HG03342 (cell line): ENCODE measurements around the gene METAP1.
"Not testable (repeated sequence)": the region's sequence is repeated elsewhere in the genome, so short reads cannot be mapped to it uniquely, and the experiment has no call there.

Experiments
- ATAC-seq: cut with Tn5 transposase; IDR thresholded peaks from one replicate; pipeline ENCODE4 v1.9.1; 2021; ENCODE audit warnings: mild to moderate bottlenecking, moderate library complexity; ENCODE audit not compliant: unreplicated experiment

The METAP1 gene

DNA sequence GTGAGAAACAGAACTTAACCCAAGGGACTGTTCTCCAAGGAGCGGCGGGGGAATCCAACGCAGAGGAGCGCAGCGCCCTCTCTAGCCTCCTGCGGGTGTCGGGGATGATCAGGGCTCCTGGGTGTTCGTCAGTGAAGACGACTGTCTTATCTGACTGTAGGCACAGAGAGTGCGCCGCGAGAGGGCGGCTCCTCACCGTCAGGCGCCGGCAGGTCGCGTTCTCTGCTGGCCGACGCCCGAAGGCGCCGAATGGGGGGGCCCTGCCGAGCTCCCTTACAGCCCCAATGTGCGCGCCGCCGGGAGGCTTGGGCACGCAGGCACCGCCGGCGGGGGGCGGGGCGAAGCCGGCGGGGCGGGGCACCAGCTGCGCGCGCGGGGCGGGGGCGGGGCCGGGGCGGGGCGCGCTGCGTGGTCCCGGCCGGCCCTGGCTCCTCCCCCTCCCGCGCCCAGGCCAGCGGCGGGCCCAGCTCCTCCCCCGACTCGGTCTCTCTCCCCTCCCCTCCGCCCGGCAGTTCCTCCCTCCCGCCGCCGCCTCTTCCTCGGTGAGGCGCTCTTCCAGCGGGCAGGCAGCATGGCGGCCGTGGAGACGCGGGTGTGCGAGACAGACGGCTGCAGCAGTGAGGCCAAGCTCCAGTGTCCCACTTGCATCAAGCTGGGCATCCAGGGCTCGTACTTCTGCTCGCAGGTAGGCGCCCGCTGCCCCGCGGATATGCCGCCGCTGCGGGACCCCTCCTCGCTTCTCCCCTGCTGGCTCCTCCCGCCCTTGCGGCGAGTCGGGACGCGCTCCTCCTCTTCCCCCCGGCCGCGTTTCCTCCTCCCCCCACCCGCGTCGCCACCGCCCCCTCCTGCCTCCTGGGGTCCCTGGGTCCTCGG is at the start of gene METAP1:
Gene METAP1, plus strand, starts transcription at position 539 of the 873 bp plus-strand sequence. Its CDS starts 33 bp downstream, at position 572.
- peak; percentile 94 for ATAC-seq

DNA sequence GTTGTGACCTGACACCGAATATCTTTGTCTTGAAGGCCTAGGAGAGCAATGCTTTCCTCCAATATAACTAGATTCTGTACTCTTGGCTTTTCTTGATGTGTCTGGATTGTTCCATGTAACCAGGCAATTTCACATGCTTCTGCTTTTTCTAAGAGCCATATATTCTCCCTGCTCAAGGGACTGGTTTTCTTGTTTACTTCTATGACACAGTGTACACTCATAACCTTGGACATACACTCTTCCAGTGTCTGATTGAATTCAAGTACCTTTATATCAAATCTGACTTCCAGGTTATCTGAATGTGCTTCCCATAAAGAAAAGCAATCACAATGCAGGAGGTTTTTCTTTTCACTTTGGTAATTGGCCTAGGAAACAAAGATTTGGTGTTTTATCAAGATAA is 49.2 kb upstream of the METAP1 start:
- ATAC-seq: no peak

DNA sequence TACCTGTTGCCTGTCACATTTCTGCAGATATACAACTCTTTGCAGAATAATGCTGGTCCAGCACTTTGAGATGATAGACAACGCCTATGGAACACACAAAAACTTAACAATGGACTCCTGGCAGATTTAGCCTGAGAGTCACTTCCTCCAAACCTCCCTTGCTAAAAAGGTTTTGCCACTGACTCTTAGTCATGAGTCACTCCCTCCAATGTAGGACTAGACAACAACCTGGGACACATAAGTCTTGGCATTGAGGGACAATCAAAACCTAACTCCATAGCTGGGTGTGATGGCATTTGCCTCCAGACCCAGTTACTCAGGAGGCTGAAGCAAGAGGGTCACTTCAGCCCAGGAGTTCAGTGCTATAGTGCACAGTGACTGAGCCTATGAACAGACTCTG is 44.6 kb upstream of the METAP1 start:
- ATAC-seq: no peak

DNA sequence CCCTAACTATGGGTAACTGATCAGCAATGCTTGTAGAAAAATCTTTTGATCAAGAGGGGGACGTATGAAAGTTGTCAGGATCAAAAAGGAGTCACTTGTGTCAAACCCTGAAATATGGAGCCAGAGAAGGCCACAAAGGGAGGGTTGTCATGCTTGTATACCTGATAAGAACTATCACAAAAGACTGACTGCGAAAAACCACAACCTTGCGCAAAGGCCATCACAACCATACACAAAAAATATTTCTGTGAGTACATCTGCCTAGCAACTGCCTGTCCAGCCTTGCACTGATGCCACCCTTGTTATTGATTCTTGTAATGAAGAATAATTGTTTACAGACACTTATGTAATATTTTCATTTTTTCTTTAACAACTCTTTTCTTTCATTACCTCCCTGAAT is 43.8 kb upstream of the METAP1 start:
- no peak for ATAC-seq

DNA sequence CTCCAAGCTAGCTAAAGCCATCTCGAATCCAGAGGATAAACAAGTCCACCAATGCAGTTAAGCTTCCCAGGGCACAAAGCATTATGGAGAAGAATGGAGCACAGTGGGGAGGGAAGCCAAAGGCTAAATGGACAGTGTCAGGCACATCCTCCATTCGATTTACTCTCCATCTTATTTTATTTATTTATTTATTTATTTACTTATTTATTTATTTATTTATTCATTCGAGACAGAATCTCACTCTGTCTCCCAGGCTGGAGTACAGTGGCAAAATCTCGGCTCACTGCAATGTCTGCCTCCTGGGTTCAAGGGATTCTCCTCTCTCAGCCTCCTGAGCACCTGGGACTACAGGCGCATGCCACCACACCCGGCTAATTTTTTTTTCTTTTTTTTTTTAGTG is 40.3 kb upstream of the METAP1 start:
- ATAC-seq: no peak

DNA sequence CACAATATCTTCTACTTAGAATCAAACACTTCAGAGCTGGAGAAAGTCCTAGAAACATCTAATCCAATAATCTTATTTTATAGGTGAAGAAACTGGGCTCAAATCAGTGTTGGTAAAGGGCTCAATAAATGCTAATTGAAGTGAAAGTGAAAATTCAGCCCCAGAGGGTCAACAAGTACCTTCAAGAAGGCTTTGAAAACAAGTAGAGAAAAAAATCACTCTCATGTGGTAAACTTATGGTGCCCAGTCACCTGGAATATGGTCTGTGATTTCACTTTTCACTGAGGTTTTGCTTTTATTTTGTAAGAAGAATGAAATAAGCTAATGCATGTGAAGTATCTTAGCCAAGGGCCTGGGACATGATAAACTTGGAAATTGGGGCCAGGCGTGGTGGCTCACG is 37.5 kb upstream of the METAP1 start:
- ATAC-seq: no peak

DNA sequence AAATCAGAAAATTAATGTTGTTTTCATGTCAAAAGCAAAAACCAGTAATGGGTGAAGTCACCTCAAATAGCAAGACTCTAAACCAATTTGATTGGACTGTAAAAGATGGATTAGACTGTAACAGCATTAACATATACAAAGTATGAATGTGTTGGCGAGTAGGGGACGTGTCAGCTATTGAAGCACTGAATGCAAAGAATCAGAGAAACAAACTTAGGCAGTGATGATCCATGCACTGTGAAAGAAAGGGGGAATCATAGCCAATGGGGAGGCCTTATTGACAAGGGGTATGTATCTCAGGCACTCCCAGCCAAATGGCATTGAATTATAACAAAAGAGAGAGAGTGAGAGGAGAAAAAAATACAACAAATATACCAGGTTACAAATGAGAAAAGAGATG is 36.1 kb upstream of the METAP1 start:
- no peak for ATAC-seq

DNA sequence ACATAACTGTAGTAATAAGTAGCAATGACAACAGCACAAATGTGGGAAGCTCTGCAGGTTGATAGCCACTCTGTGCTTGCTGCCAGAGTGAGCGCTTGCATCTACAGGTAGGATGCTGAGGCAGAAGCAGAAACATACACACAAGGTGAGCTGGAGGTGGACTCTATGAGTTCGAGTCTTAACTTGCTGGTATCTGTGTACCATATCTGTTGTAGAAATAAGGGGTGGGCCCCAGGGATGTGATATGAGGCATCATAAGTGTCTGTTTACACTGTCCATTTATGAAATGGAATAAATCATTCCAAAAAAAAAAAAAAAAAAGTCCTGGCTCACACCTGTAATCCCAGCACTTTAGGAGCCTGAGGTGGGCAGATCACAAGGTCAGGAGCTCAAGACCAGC is 33.8 kb upstream of the METAP1 start:
- ATAC-seq: no peak

DNA sequence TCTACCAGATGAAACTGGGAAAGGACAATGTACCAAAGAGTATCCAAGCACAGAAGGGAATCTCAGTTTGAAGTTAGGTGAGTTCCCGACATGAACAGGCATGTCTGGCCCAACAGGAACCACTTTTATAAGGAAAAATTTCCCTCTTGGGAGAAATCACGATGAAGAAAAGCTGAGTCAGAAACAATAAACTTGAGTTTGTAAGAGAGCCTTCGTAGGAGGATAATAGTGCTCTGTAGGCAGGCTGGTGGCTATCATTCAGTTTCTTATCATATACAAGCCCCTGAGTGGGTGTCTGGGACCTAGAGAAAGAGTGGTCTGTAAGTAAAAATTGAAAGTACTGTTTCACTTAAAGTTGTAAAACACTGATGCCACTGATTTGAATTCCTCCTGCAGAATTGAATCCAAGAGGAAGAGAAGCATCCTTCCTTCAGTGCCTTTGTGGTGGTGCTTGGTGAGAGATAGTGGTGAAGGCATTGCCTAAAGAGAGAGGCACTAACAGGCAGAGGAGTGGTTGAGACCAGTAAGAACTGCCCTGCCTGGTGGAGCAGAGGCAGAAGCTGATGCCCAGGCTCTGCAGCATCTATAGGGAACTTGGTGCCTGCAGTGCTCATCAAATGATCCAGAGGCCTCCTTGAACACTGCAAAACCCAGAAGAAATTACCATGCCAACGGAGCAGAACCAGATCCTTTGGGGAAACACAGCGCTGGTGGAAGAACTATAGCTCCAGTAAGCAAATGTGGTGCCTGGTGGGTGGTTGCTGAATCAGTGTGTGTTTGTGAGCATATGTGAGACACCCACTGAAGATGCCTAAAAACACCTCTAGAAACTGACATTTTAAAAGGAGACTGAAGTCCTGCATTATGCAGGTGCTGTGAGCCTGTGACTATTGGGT is 31.7 kb upstream of the METAP1 start:
- ATAC-seq: no peak

DNA sequence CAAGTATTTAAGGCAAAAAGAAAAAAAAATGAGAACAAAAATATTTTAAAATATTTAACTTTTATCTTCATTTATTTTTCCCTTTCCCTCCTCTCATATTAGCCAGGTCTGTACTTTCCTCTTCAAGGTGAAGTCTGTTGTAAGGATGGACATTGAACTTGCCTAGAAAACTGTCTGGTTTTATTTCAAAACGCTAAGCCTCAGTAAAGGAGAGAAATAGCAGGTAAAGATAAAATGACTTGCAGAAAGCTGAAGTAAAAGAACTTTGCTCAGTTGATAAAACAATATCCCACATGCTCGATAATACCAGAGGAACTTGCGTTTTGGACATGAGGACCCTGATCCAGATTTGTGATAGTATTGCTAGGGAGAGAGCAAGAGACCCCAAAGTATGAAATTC is 28.6 kb upstream of the METAP1 start:
- ATAC-seq: no peak

DNA sequence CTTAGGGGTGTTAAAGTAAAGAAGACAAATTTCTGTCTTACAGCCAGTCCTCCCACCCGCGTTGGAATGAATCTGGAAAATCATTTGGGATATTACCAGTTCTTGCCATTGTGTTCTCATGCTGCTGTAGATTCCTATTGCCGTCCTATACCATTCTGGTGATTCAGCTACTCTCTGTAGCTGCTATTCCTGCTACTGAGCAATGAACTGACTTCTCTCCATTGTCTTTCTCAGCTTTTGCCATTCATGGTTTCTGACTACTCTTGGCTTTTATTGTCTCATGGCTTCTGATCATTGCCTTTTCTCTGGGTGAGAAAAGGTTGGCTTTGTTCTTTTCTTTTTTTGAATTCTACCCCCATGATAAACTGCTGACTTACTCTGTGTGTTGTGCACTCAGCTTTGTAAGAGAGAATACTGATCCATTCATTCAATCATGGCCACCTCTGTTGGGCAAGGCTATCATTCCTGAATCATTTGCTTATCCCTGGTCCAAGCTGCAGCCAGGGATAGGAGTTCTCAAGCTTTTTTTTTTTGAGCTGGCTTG is 27.7 kb upstream of the METAP1 start:
- ATAC-seq: no peak

DNA sequence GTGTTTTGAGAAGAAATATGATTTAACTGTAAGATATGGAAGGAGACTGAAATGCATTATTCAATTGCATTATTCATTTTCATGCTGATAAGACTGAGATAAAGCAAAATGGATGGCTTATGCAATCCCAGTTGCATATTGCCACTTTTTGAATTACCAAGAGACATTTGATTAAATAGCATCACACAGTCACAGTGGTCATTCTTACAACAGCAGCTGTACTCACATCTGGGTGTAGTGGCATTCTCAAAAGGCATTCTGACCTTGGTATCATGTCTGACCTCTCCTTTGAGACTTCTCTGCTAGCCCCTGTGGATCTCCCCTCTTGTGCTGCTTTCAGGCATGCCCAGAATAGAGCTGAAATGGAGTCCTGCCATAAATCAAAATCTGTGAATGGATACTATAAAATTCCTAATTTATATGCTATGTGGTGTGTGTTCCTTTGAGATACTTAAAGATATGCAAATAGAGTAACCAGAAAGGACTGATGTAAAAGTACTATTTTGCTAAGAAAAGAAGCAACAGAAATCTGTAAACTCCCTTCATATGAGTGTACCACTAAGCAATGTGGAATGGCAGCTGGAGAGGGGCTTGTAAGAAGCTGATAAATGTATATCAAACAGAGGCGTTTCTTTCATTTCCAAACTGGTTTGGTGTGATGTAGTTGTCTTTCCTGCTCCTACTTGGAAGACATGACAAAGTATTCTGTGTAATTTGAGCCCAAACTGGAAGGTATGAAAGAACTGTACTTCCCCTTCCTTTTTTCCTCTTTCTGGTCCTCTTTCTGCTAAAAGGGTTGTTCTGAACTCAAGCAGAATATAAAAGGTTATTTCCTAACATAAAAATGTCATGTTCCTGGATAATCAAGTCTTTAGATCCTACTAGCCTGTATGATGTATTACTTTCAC is 25.4 kb upstream of the METAP1 start:
- no peak for ATAC-seq

DNA sequence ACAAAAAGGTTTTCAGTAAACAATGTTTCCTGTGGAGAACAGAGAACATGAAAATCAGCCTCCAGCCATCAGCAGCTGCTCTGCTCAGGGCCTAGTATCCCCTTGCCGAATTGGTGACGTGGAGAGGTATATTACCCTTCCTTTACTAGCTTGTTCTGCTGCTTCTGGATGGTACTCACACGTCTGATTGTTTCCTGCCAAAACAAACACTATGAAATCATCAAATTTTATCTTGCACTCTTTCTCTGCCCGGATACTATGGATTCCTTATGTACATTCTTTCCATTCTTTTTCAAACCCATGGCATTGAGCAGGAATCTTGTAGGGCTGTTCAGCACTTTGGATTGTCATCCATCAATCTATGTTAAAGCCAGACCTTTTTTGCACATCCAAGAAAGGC is 18.8 kb upstream of the METAP1 start:
- ATAC-seq: no peak

DNA sequence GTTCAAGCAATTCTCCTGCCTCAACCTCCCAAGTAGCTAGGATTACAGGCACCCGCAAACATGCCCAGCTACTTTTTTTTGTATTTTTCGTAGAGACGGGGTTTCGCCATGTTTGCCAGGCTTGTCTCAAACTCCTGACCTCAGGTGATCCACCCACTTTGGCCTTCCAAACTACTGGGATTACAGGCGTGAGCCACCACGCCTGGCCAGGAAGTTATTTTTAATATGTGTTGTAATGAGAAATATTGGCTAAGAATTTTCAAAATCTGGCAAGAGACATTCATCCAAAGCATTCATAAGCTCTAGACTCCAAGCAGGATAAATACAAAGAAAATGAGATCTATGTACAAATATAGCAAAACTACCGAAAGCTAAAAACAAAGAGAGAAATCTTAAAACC is 18.0 kb upstream of the METAP1 start:
- ATAC-seq: no peak

DNA sequence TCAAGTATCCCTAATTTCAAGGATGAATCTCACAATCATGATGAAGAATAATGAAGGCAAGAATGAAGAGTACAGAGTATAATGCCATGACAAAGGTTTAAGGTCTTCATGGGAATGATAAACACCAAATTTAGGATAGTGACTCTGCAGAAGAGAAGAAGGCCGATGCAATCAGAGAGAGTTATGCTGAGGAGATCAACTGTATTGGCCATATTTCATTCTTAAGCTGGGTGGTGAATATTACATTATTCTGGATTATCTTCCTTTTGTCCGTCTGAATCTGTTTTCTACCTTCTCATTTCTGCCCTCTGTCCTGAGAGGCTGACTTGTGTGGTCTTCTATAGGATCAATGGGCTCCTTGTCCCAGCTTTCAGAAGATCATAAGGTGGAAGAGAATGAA is 7.8 kb upstream of the METAP1 start:
- no peak for ATAC-seq

DNA sequence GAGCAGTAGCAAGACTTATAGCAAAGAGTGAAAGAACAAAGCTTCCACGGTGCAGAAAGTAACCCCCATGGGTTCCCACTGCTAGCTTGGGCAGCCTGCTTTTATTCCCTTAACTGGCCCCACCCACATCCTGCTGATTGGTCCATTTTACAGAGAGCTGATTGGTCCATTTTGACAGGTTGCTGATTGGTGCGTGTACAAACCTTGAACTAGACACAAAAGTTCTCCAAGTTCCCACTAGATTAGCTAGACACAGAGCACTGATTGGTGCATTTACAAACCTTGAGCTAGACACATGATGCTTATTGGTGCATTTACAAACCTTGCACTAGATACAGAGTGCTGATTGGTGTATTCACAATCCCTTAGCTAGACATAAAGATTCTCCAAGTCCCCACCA is 2.7 kb upstream of the METAP1 start:
- ATAC-seq: not testable (repeated sequence)

DNA sequence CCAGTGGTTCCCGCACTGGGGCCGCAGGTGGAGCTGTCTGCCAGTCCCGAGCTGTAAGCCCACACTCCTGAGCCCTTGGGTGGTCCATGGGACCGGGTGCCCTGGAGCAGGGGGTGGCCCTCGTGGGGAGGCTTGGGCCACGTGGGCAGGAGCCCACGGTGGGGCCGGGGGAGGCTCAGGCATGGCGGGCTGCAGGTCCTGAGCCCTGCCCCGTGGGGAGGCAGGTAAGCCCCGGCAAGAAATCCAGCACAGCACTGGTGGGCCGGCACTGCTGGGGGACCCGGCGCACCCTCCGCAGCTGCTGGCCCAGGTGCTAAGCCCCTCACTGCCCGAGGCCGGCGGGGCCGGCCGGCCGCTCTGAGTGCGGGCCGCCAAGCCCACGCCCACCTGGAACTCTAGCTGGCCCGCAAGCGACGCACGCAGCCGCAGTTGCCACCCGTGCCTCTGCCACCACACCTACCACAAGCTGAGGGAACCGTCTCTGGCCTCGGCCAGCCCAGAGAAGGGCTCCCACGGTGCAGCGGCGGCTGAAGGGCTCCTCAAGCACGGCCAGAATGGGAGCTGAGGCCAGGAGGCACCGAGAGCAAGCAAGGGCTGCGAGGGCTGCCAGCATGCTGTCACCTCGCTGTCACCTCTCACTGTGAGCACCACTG is 2.0 kb upstream of the METAP1 start:
- ATAC-seq: no peak

DNA sequence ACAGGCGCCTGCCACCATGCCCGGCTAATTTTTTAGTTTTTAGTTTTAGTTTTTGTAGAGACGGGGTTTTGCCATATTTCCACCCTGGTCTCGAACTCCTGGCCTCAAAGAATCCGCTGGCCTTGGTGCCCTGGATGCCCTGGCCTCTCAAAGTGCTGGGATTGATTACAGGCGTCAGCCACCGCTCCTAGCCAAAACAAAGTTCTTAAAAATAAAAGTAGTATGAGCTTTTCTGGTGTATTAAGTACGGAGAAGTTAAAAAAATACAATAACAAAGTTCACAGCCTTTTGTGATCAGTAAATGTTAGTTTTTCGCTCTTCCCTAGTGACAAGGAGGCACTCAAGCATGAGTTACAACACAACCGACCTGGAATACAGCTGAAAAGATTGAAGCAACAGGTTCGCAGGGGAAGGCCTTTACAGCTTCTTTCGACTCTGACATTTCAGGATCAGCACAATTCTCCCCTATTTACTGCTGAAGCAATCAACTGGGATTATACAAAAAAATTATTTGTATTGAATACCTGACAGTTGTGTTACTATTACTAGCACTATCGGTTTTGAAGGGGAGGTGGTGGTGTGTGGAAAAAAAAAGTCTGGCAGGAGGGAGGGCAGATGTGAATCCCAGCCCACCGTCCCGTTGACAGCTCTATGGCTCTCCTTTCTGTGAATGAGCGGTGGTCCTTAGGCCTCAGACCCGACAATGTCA is 893 bp upstream of the METAP1 start:
- ATAC-seq: no peak

DNA sequence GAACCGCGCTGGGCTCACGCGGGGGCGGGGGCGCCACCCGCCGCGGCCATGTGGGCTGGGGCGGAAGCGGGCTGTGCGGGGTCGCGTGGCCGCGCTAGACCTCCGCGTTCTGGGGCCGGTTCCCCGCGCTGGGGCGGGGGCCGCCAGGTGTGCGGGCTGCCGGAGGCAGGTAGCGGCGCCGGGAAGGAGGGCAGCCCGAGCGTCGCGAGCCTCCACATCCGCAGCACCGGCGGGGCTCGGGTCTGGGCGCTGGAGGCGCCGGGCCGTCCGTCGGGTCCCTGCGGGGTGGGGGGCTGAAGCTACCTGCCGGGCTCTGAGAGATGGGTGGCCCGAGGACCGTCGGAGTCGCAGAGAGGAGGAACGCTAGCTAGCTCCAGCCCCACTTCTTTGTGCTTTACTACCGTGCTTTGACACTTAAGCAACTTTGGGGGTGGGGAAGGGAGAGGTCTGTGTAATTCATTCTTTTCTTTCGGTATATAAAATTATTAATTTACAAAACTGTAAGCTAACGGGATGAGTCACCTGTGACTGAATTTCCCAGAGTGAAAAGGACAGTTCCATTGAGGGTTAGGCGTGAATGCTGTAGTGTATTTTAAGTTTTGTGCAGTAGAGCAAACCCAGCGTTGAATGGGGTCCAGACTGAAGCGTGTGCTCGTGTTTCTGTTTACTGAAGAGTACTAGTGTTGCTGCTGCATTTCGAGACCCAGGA is 689 bp downstream of the METAP1 start:
- peak; percentile 23 for ATAC-seq
